ENCODE measurements around the gene TRIM54.

- TF ChIP-seq, protein P1, sequence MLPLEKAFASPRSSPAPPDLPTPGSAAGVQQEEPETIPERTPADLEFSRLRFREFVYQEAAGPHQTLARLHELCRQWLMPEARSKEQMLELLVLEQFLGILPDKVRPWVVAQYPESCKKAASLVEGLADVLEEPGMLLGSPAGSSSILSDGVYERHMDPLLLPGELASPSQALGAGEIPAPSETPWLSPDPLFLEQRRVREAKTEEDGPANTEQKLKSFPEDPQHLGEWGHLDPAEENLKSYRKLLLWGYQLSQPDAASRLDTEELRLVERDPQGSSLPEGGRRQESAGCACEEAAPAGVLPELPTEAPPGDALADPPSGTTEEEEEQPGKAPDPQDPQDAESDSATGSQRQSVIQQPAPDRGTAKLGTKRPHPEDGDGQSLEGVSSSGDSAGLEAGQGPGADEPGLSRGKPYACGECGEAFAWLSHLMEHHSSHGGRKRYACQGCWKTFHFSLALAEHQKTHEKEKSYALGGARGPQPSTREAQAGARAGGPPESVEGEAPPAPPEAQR (tag by site-specific recombination; IDR thresholded peaks at IDR 0.05): no peak
- no peak for TF ChIP-seq KLF8 (tag by site-specific recombination; IDR thresholded peaks at IDR 0.05)
- TF ChIP-seq, protein P2, sequence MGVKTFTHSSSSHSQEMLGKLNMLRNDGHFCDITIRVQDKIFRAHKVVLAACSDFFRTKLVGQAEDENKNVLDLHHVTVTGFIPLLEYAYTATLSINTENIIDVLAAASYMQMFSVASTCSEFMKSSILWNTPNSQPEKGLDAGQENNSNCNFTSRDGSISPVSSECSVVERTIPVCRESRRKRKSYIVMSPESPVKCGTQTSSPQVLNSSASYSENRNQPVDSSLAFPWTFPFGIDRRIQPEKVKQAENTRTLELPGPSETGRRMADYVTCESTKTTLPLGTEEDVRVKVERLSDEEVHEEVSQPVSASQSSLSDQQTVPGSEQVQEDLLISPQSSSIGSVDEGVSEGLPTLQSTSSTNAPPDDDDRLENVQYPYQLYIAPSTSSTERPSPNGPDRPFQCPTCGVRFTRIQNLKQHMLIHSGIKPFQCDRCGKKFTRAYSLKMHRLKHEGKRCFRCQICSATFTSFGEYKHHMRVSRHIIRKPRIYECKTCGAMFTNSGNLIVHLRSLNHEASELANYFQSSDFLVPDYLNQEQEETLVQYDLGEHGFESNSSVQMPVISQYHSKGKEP (tag by site-specific recombination; IDR thresholded peaks at IDR 0.05): no peak
- no peak for TF ChIP-seq ZNF654 (tag by site-specific recombination; IDR thresholded peaks at IDR 0.05; ENCODE audit: low read depth)
- TF ChIP-seq CTCF (tag by site-specific recombination; IDR thresholded peaks at IDR 0.05): no peak
- no peak for TF ChIP-seq ZNF707 (tag by site-specific recombination; IDR thresholded peaks at IDR 0.05)
- TF ChIP-seq, protein P3, sequence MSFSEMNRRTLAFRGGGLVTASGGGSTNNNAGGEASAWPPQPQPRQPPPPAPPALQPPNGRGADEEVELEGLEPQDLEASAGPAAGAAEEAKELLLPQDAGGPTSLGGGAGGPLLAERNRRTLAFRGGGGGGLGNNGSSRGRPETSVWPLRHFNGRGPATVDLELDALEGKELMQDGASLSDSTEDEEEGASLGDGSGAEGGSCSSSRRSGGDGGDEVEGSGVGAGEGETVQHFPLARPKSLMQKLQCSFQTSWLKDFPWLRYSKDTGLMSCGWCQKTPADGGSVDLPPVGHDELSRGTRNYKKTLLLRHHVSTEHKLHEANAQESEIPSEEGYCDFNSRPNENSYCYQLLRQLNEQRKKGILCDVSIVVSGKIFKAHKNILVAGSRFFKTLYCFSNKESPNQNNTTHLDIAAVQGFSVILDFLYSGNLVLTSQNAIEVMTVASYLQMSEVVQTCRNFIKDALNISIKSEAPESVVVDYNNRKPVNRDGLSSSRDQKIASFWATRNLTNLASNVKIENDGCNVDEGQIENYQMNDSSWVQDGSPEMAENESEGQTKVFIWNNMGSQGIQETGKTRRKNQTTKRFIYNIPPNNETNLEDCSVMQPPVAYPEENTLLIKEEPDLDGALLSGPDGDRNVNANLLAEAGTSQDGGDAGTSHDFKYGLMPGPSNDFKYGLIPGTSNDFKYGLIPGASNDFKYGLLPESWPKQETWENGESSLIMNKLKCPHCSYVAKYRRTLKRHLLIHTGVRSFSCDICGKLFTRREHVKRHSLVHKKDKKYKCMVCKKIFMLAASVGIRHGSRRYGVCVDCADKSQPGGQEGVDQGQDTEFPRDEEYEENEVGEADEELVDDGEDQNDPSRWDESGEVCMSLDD (tag by site-specific recombination; IDR thresholded peaks at IDR 0.05): no peak
- no peak for TF ChIP-seq ZNF239 (tag by site-specific recombination; IDR thresholded peaks at IDR 0.05)
Measured at GRCh38 chr2:27271631-27272340, 10.4 kb upstream of the TRIM54 start.
